GM12878 (cell line): ENCODE results near the gene MRAS. TPM values are rescaled to one million over a fixed set of nuclear protein-coding genes. Genes with fewer than 3 reads are reported as not detected.

ENCODE experiments used
- ATAC-seq: fragments of 200-7000 bp; cut with Tn5 transposase; 3 replicates; pipeline ENCODE4 v1.9.1; 2020; ENCODE audit warnings: mild to moderate bottlenecking, moderate library complexity
- BruUV-seq: library from RNA; stranded (reverse); fragments of 400-500 nt; replicated peaks from 2 replicates; lab custom pipeline; 2021; lab: Mats Ljungman, UMichigan
- CTCF ChIA-PET: fragments of 300-600 bp; sonication (Branson Sonifier 250); formaldehyde crosslinking; extraction: SDS; loops from one replicate; lab custom pipeline; 2021; ENCODE audit warnings: inconsistent platforms; lab: Yijun Ruan, JAX
- POLR2A ChIA-PET: fragments of 350-600 bp; formaldehyde crosslinking; extraction: SDS; loops from one replicate; lab custom pipeline; 2021; ENCODE audit warnings: inconsistent platforms; lab: Charles Lee
- RAD21 ChIA-PET: fragments of 300-600 bp; sonication (Branson Sonifier 250); formaldehyde crosslinking; loops from one replicate; lab custom pipeline; 2023; ENCODE audit warnings: antibody characterized with exemption; ENCODE audit not compliant: unreplicated experiment; lab: Charles Lee
- SMC1A ChIA-PET: fragments of 300-600 bp; sonication (Branson Sonifier 250); formaldehyde crosslinking; loops from one replicate; lab custom pipeline; 2023; ENCODE audit not compliant: unreplicated experiment, uncharacterized antibody; lab: Charles Lee
- DNase-seq: peaks from one replicate; pipeline ENCODE4 v3.0.0-alpha.2; 2011; ENCODE audit warnings: low read depth, low spot score
- FAIRE-seq: peaks from 3 replicates; lab custom pipeline; 2011; peaks lifted over from hg19 to GRCh38; lab: Jason Lieb, UNC
- H2AFZ ChIP-seq: 2 replicates; pipeline ENCODE4 v1.6.0; 2011; ENCODE audit warnings: low read depth, low read length, control low read depth; ENCODE audit not compliant: control insufficient read depth
- H3K27ac ChIP-seq: 2 replicates; pipeline ENCODE4 v1.5.1; 2011; ENCODE audit warnings: control low read depth; ENCODE audit not compliant: control insufficient read depth, insufficient read depth
- H3K27me3 ChIP-seq, 2 experiments: replicated peaks in 1 of 2; 2 replicates each; pipeline versions ENCODE4 v1.6.0 to v1.6.1; 2011; ENCODE audit warnings: low read length in 1 of 2; ENCODE audit not compliant: control insufficient read depth in 2 of 2, insufficient read depth in 2 of 2
- H3K36me3 ChIP-seq, 2 experiments: 2 replicates each; pipeline ENCODE4 v1.5.1; 2011; ENCODE audit warnings: low read length in 1 of 2; ENCODE audit not compliant: control insufficient read depth in 2 of 2, insufficient read depth in 2 of 2
- H3K4me1 ChIP-seq: 2 replicates; pipeline ENCODE4 v1.6.1; 2011; ENCODE audit warnings: mild to moderate bottlenecking, low read length, moderate library complexity, mixed read lengths; ENCODE audit not compliant: control insufficient read depth, insufficient read depth
- H3K4me2 ChIP-seq: 2 replicates; pipeline ENCODE4 v1.6.0; 2011; ENCODE audit warnings: control low read depth; ENCODE audit not compliant: control insufficient read depth, insufficient read depth
- H3K4me3 ChIP-seq: fragments of 200-600 bp; sonication (generic); 2 replicates; pipeline ENCODE4 v1.5.1; 2016
- H3K79me2 ChIP-seq: 2 replicates; pipeline ENCODE4 v1.6.0; 2011; ENCODE audit warnings: low read length; ENCODE audit not compliant: control insufficient read depth, insufficient read depth
- H3K9ac ChIP-seq: 2 replicates; pipeline ENCODE4 v1.8.0; 2011; ENCODE audit warnings: low read length, control low read depth, mixed read lengths; ENCODE audit not compliant: control insufficient read depth, insufficient read depth
- H3K9me3 ChIP-seq: replicated peaks from 3 replicates; pipeline ENCODE4 v1.5.1; 2011; ENCODE audit warnings: mild to moderate bottlenecking, low read length; ENCODE audit not compliant: control insufficient read depth, insufficient read depth
- H4K20me1 ChIP-seq: 2 replicates; pipeline ENCODE4 v1.6.0; 2011; ENCODE audit not compliant: control insufficient read depth, insufficient read depth
- BMI1 ChIP-seq: fragments of 450-650 bp; IDR thresholded peaks from 2 replicates; pipeline ENCODE4 v1.6.1; 2016; ENCODE audit warnings: mild to moderate bottlenecking, moderate library complexity, borderline replicate concordance
- CHD1 ChIP-seq: IDR thresholded peaks from 2 replicates; pipeline ENCODE4 v1.6.1; 2012; ENCODE audit warnings: low read depth, low read length, improper control_type of control experiment
- ESRRA ChIP-seq: IDR thresholded peaks from 2 replicates; pipeline ENCODE4 v1.6.1; 2012; ENCODE audit warnings: mild to moderate bottlenecking, low read length, improper control_type of control experiment
- EZH2 ChIP-seq: IDR thresholded peaks from 2 replicates; pipeline ENCODE4 v1.6.1; 2012; ENCODE audit warnings: low read depth, mild to moderate bottlenecking, control low read depth, inconsistent platforms, low read length, borderline replicate concordance; ENCODE audit not compliant: control insufficient read depth
- POU2F2 ChIP-seq: IDR thresholded peaks from 3 replicates; pipeline ENCODE4 v1.6.1; 2011; ENCODE audit warnings: low read depth, mild to moderate bottlenecking, low read length, borderline replicate concordance
- RUNX3 ChIP-seq: IDR thresholded peaks from 2 replicates; pipeline ENCODE4 v1.6.1; 2012; ENCODE audit warnings: low read length, inconsistent platforms
- SMAD5 ChIP-seq: IDR thresholded peaks from 2 replicates; pipeline ENCODE4 v1.6.1; 2016; ENCODE audit warnings: antibody characterized with exemption, low read depth
- STAT1 ChIP-seq: fragments of 450-650 bp; conservative IDR thresholded peaks from 2 replicates; pipeline ENCODE4 v1.6.1; 2014; ENCODE audit warnings: antibody characterized with exemption, mild to moderate bottlenecking
- TCF3 ChIP-seq: IDR thresholded peaks from 2 replicates; pipeline ENCODE4 v1.6.1; 2012; ENCODE audit warnings: low read depth, mild to moderate bottlenecking, low read length, borderline replicate concordance; ENCODE audit not compliant: insufficient read depth
- WGBS: methylation state at CpG from one replicate; pipeline ENCODE4 v1.1.6; 2016; ENCODE audit warnings: low lambda C conversion rate; ENCODE audit not compliant: insufficient replicate concordance, insufficient coverage; ENCODE audit errors: missing lambda C conversion rate; 5-methylcytosine and 5-hydroxymethylcytosine counted together
- in situ Hi-C: fragments of 300-500 bp; cut with MboI; formaldehyde crosslinking; loops from 9 replicates; pipeline ENCODE4 v1.14.3; 2018; ENCODE audit warnings: mixed read lengths
- intact Hi-C: fragments of 100-400 bp; cut with micrococcal nuclease; formaldehyde crosslinking; loops from one replicate; pipeline ENCODE4 v1.14.2; 2022; ENCODE audit not compliant: unreplicated experiment
- polyA plus RNA-seq, 11 experiments: library from polyadenylated mRNA; depleted of rRNA in 4 of 11; unstranded in 6 of 11; stranded (reverse) in 5 of 11; fragments of >200 nt; fragmentation: Nextera tagmentation in 4 of 11; fragmentation: Illumina TruSeq in 1 of 11; extraction: Ambion mirVana in 4 of 11; extraction: Trizol in 1 of 11; gene quantifications; 1 replicate in 1 of 11; 2 replicates in 10 of 11; pipeline versions ENCODE4 v1.2.1 to v1.2.3, GENCODE V29; 2011 to 2016; ENCODE audit warnings: inconsistent platforms in 2 of 11, missing spikeins in 2 of 11, low read depth in 1 of 11
- total RNA-seq, 4 experiments: library from RNA; depleted of rRNA in 3 of 4; stranded (reverse); fragments of >200 nt in 3 of 4; fragmentation: Illumina TruSeq in 1 of 4; extraction: Trizol in 1 of 4; gene quantifications; 2 replicates each; pipeline versions ENCODE4 v1.2.1 to v1.2.3, GENCODE V29; 2013 to 2021
- TF ChIP-seq, protein P1 (sequence below): IDR thresholded peaks from 2 replicates; pipeline ENCODE4 v1.6.1; 2011; ENCODE audit warnings: borderline replicate concordance, low read depth, mild to moderate bottlenecking, moderate library complexity, mixed read lengths, low read length; ENCODE audit not compliant: insufficient read depth; ENCODE audit errors: extremely low read length
- TF ChIP-seq, protein P2 (sequence below): fragments of 450-650 bp; IDR thresholded peaks from 2 replicates; pipeline ENCODE4 v1.6.1; 2017; ENCODE audit warnings: mild to moderate bottlenecking, moderate library complexity
- TF ChIP-seq, protein P3 (sequence below): IDR thresholded peaks from 2 replicates; pipeline ENCODE4 v1.6.1; 2012; ENCODE audit warnings: low read length, inconsistent platforms

The MRAS gene
- total and polyA plus RNA-seq, 10 of the 15 experiments (the other 5 are each of a cell fraction or from before 2014, with no cell fraction given), result 0.01 to 0.44 (median 0.17) TPM; not detected in 6

DNA sequence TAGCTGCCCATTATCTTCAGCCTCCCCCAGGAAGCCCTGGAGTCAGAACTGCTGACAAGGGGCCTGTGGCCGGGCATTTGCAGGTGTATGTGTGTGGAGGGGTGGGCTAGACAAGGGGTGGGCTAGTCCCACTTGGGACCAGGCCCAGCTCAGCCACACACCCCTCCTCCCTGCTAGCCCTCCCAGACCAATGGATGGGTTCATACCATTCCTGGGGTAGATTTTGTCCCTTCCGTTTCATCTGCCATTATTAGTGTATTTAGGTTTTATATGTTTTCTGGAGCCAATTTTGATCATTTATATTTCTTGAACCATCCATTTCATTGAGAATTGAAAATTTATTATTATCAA lies 42.2 kb downstream of the MRAS start:
- CTCF ChIA-PET, result interaction anchor here (0.8 kb wide), 1 partner anchor 27 kb away, joined by 3 read pairs; no protein-coding TSS in a partner anchor
- intact Hi-C loops, result no loop called here

More for the DNA sequence above, 42.2 kb downstream of the MRAS start:
- ChIA-PET POLR2A (no interaction called here), SMC1A (no interaction called here), RAD21 (no interaction called here)
- in situ Hi-C loops, result no loop called here
- Histone ChIP-seq H3K9ac (no peak overlapping the region), H4K20me1 (no peaks in the 10 kb centered on the region), H3K27me3 (peaks cover 0 to 4% of the 10 kb centered on the region in 2 experiments; a peak in 3 of 4 replicates), H3K27ac (no peak overlapping the region), H3K4me1 (no peaks in the 10 kb centered on the region), H3K9me3 (no peaks in the 10 kb centered on the region), H3K36me3 (no peaks in the 10 kb centered on the region), H2AFZ (no peak overlapping the region), H3K4me3 (no peak overlapping the region), H3K4me2 (no peak overlapping the region), H3K79me2 (no peaks in the 10 kb centered on the region)
- TF ChIP-seq, protein P1, sequence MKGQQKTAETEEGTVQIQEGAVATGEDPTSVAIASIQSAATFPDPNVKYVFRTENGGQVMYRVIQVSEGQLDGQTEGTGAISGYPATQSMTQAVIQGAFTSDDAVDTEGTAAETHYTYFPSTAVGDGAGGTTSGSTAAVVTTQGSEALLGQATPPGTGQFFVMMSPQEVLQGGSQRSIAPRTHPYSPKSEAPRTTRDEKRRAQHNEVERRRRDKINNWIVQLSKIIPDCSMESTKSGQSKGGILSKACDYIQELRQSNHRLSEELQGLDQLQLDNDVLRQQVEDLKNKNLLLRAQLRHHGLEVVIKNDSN, result no peak
- TF ChIP-seq, protein P2, sequence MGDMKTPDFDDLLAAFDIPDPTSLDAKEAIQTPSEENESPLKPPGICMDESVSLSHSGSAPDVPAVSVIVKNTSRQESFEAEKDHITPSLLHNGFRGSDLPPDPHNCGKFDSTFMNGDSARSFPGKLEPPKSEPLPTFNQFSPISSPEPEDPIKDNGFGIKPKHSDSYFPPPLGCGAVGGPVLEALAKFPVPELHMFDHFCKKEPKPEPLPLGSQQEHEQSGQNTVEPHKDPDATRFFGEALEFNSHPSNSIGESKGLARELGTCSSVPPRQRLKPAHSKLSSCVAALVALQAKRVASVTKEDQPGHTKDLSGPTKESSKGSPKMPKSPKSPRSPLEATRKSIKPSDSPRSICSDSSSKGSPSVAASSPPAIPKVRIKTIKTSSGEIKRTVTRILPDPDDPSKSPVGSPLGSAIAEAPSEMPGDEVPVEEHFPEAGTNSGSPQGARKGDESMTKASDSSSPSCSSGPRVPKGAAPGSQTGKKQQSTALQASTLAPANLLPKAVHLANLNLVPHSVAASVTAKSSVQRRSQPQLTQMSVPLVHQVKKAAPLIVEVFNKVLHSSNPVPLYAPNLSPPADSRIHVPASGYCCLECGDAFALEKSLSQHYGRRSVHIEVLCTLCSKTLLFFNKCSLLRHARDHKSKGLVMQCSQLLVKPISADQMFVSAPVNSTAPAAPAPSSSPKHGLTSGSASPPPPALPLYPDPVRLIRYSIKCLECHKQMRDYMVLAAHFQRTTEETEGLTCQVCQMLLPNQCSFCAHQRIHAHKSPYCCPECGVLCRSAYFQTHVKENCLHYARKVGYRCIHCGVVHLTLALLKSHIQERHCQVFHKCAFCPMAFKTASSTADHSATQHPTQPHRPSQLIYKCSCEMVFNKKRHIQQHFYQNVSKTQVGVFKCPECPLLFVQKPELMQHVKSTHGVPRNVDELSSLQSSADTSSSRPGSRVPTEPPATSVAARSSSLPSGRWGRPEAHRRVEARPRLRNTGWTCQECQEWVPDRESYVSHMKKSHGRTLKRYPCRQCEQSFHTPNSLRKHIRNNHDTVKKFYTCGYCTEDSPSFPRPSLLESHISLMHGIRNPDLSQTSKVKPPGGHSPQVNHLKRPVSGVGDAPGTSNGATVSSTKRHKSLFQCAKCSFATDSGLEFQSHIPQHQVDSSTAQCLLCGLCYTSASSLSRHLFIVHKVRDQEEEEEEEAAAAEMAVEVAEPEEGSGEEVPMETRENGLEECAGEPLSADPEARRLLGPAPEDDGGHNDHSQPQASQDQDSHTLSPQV, result no peak
- TF ChIP-seq BMI1 (no peak), STAT1 (no peak), RUNX3 (no peak), POU2F2 (no peak), TCF3 (no peak), ESRRA (no peak), EZH2 (no peak), CHD1 (no peak), SMAD5 (no peak)
- TF ChIP-seq, protein P3, sequence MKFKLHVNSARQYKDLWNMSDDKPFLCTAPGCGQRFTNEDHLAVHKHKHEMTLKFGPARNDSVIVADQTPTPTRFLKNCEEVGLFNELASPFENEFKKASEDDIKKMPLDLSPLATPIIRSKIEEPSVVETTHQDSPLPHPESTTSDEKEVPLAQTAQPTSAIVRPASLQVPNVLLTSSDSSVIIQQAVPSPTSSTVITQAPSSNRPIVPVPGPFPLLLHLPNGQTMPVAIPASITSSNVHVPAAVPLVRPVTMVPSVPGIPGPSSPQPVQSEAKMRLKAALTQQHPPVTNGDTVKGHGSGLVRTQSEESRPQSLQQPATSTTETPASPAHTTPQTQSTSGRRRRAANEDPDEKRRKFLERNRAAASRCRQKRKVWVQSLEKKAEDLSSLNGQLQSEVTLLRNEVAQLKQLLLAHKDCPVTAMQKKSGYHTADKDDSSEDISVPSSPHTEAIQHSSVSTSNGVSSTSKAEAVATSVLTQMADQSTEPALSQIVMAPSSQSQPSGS, result no peak
- 70% methylated on average over 2 of the region's 2 CpGs for WGBS
- no peak for FAIRE-seq
- no TSS peak for BruUV-seq
- no peak for DNase-seq
- no peak for ATAC-seq
